ENCODE data around the gene MAP3K15.

MAP3K15 gene

GRCh38 chrX:19344661-19345060 lies 170.6 kb downstream of the MAP3K15 start:
- DNase-seq, result no peak

GRCh38 chrX:19343535-19344408 lies 171.5 kb downstream of the MAP3K15 start, which contains the start of gene PDHA1:
PDHA1 (plus strand) TSS chrX:19343927; CDS start chrX:19344038, 111 bp downstream.
- peak; percentile 22 to 94 (median 86) for DNase-seq

- DNase-seq, result no peak
Measured at GRCh38 chrX:19343085-19343534, 172.2 kb downstream of the MAP3K15 start.

GRCh38 chrX:19342331-19342906 lies 172.9 kb downstream of the MAP3K15 start:
- peak in 1 of 58 donors; percentile 1 for DNase-seq

GRCh38 chrX:19334945-19335626 lies 180.2 kb downstream of the MAP3K15 start:
- DNase-seq, result no peak

- DNase-seq, result peak in 48 of 58 donors; percentile 0 to 65 (median 16)
Measured at GRCh38 chrX:19332983-19333382, 182.3 kb downstream of the MAP3K15 start.

GRCh38 chrX:19331831-19332230 lies 183.5 kb downstream of the MAP3K15 start:
- DNase-seq, result no peak

- no peak for DNase-seq
Measured at GRCh38 chrX:19326567-19326966, 188.7 kb downstream of the MAP3K15 start.

Measured in anterior cingulate cortex (tissue), 58 donors.